SU-DHL-6 (cell line): ENCODE results near the gene PALLD.
"Not testable (repeated sequence)": the region's sequence is repeated elsewhere in the genome, so short reads cannot be mapped to it uniquely, and the experiment has no call there.

Experiments
- H2AFZ ChIP-seq: fragments of 200-600 bp; sonication (generic); 2 replicates; pipeline ENCODE4 v1.6.1; 2014; ENCODE audit warnings: low read depth, mild to moderate bottlenecking, moderate library complexity, mixed read lengths, antibody characterized with exemption, low read length; ENCODE audit not compliant: severe bottlenecking
- H3F3A ChIP-seq: fragments of 200-600 bp; shearing (Covaris generic); 2 replicates; pipeline ENCODE4 v1.6.0; 2016; ENCODE audit warnings: antibody characterized with exemption, mild to moderate bottlenecking; ENCODE audit not compliant: insufficient read depth
- H3K27ac ChIP-seq: fragments of 200-600 bp; sonication (generic); 2 replicates; pipeline ENCODE4 v1.5.1; 2016; ENCODE audit warnings: low read depth, mild to moderate bottlenecking, low read length, moderate library complexity, mixed read lengths
- H3K27me3 ChIP-seq: fragments of 200-600 bp; sonication (generic), shearing (Covaris generic); 2 replicates; pipeline ENCODE4 v1.6.0; 2014; ENCODE audit warnings: mild to moderate bottlenecking, low read length
- H3K36me3 ChIP-seq: fragments of 200-600 bp; sonication (generic); 2 replicates; pipeline ENCODE4 v1.6.1; 2014; ENCODE audit warnings: mild to moderate bottlenecking, low read length, mixed read lengths
- H3K4me2 ChIP-seq: fragments of 300-600, 200-600 bp; shearing (Covaris generic), sonication (generic); 2 replicates; pipeline ENCODE4 v1.6.0; 2014; ENCODE audit warnings: low read length, low read depth, mild to moderate bottlenecking; ENCODE audit not compliant: poor library complexity, severe bottlenecking
- H3K4me3 ChIP-seq: fragments of 200-600 bp; sonication (generic); 2 replicates; pipeline ENCODE4 v1.5.1; 2014; ENCODE audit warnings: antibody characterized with exemption, low read length, mild to moderate bottlenecking, mixed read lengths; ENCODE audit not compliant: insufficient read depth, poor library complexity, severe bottlenecking
- H3K79me2 ChIP-seq: fragments of 200-600 bp; sonication (generic); 2 replicates; pipeline ENCODE4 v1.6.1; 2014; ENCODE audit warnings: mild to moderate bottlenecking, low read length, moderate library complexity; ENCODE audit not compliant: insufficient read depth
- H3K9ac ChIP-seq: fragments of 200-600 bp; sonication (generic); 2 replicates; pipeline ENCODE4 v1.7.0; 2014; ENCODE audit warnings: mild to moderate bottlenecking, low read length
- H3K9me2 ChIP-seq: fragments of 200-600 bp; sonication (generic); replicated peaks from 2 replicates; pipeline ENCODE4 v1.6.1; 2014; ENCODE audit warnings: low read length; ENCODE audit not compliant: insufficient read depth
- H3K9me3 ChIP-seq: fragments of 200-600 bp; sonication (generic); 2 replicates; pipeline ENCODE4 v1.6.1; 2014; ENCODE audit warnings: low read length, mixed read lengths; ENCODE audit not compliant: insufficient read depth
- H4K20me1 ChIP-seq: fragments of 200-600 bp; sonication (generic); 2 replicates; pipeline ENCODE4 v1.6.1; 2014; ENCODE audit warnings: low read depth, mild to moderate bottlenecking, antibody characterized with exemption, low read length, moderate library complexity, mixed read lengths
- CTCF ChIP-seq: fragments of 200-600 bp; sonication (generic); IDR thresholded peaks from one replicate; pipeline ENCODE4 v1.5.1; 2017; ENCODE audit warnings: antibody characterized with exemption, mild to moderate bottlenecking, low read length, moderate library complexity; ENCODE audit not compliant: insufficient read depth, poor library complexity, severe bottlenecking
- EZH2phosphoT487 ChIP-seq: fragments of 200-600 bp; sonication (generic), shearing (Covaris generic); conservative IDR thresholded peaks from 2 replicates; pipeline ENCODE4 v1.6.1; 2018; ENCODE audit warnings: mild to moderate bottlenecking, antibody characterized with exemption, low read length, moderate library complexity, mixed read lengths

The PALLD gene

DNA sequence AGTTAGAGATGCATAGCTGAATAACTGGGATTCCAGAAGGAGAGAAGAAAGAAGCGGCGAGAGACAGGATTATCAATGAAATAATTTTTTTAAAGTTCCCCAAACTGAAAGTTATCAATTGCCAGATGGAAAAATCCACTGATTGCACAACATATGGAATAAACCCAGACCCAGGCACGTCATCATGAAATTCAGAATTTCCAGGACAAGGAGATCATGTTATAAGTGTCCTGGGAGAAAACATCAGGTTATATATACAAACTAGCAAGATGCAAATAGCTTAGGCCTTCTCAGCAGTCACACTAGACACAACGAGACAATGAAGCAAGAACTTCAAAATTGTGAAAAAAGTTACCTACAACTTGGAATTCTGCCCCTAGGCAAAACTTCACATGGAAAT lies 200.0 kb downstream of the PALLD start:
- Histone ChIP-seq H3K4me3 (no peak overlapping the region), H3K9me3 (no peaks in the 10 kb centered on the region), H3F3A (no peaks in the 10 kb centered on the region), H3K27me3 (no peaks in the 10 kb centered on the region), H2AFZ (no peak overlapping the region), H4K20me1 (no peaks in the 10 kb centered on the region), H3K36me3 (no peaks in the 10 kb centered on the region), H3K9me2 (no peaks in the 10 kb centered on the region), H3K4me2 (no peak overlapping the region), H3K27ac (no peak overlapping the region), H3K79me2 (no peaks in the 10 kb centered on the region), H3K9ac (no peak overlapping the region)
- no peak for TF ChIP-seq EZH2phosphoT487
- no peak for TF ChIP-seq CTCF

GRCh38 chr4:168699224-168699878 lies 202.5 kb downstream of the PALLD start:
- no peaks in the 10 kb centered on the region for H3K27me3 ChIP-seq
- no peak overlapping the region for H3K27ac ChIP-seq
- H3K9me3 ChIP-seq: no peaks in the 10 kb centered on the region
- no peaks in the 10 kb centered on the region for H3K36me3 ChIP-seq
- no peak overlapping the region for H3K4me2 ChIP-seq
- no peaks in the 10 kb centered on the region for H3F3A ChIP-seq
- H3K79me2 ChIP-seq: no peaks in the 10 kb centered on the region
- H4K20me1 ChIP-seq: no peaks in the 10 kb centered on the region
- no peak for TF ChIP-seq EZH2phosphoT487
- TF ChIP-seq CTCF: no peak
- H2AFZ ChIP-seq: no peak overlapping the region
- no peak overlapping the region for H3K4me3 ChIP-seq
- no peaks in the 10 kb centered on the region for H3K9me2 ChIP-seq
- no peak overlapping the region for H3K9ac ChIP-seq

DNA sequence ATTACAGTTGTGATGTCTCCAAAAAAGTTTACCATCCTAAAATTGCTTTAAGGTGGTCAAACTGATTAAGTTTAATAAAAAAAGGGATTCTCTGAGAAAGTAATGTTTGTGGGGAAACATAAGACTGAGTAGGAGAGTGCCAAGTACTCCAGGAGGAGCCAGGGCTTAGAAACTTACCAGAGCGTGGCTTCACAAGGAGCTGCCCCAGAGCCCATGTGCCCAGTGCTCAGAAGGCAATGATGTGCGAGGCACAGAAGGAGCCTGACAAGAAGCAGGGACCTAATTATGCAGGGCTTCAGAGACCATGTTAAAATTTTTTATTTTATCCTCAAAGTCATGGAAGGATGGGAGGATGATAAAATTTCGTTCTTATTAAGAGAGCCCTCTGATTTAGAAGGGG lies 204.2 kb downstream of the PALLD start:
- no peak overlapping the region for H3K4me2 ChIP-seq
- H3K27ac ChIP-seq: no peak overlapping the region
- no peak overlapping the region for H3K4me3 ChIP-seq
- H3K27me3 ChIP-seq: no peaks in the 10 kb centered on the region
- H2AFZ ChIP-seq: no peak overlapping the region
- H3K9me2 ChIP-seq: no peaks in the 10 kb centered on the region
- no peaks in the 10 kb centered on the region for H4K20me1 ChIP-seq
- no peaks in the 10 kb centered on the region for H3K36me3 ChIP-seq
- no peak overlapping the region for H3K9ac ChIP-seq
- TF ChIP-seq EZH2phosphoT487 (no peak), CTCF (no peak)
- no peaks in the 10 kb centered on the region for H3F3A ChIP-seq
- H3K79me2 ChIP-seq: no peaks in the 10 kb centered on the region
- H3K9me3 ChIP-seq: no peaks in the 10 kb centered on the region

DNA sequence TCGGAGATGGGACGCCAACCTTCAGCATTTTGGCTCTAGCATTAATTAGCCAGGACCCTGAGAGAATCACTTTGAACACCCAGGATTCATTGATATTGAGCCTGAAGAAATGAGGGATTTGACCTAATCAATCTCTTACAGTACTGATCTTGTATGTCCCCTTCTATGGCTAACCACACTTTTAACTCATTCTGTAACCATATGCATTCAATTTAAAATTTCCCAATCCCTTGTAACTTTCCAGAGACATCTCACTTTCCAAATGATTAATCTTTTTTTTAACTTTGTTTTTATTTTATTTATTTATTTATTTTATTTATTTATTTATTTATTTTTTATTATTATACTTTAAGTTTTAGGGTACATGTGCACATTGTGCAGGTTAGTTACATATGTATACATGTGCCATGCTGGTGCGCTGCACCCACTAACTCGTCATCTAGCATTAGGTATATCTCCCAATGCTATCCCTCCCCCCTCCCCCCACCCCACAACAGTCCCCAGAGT lies 205.8 kb downstream of the PALLD start:
- not testable (repeated sequence) for H3K9ac ChIP-seq, H3K27ac ChIP-seq, H3K36me3 ChIP-seq, H4K20me1 ChIP-seq, H3K27me3 ChIP-seq, H3K9me3 ChIP-seq, H3K79me2 ChIP-seq, H3F3A ChIP-seq, H2AFZ ChIP-seq, H3K4me3 ChIP-seq, H3K4me2 ChIP-seq, H3K9me2 ChIP-seq
